Measurements from ENCODE around the gene PCSK9. TPM values are rescaled to one million over a fixed set of nuclear protein-coding genes. Genes with fewer than 3 reads are reported as not detected.

PCSK9 gene
- total and polyA plus RNA-seq, 2 of the 4 experiments (the other 2 are of a cell fraction): under 0.01 to 0.17 TPM

DNA sequence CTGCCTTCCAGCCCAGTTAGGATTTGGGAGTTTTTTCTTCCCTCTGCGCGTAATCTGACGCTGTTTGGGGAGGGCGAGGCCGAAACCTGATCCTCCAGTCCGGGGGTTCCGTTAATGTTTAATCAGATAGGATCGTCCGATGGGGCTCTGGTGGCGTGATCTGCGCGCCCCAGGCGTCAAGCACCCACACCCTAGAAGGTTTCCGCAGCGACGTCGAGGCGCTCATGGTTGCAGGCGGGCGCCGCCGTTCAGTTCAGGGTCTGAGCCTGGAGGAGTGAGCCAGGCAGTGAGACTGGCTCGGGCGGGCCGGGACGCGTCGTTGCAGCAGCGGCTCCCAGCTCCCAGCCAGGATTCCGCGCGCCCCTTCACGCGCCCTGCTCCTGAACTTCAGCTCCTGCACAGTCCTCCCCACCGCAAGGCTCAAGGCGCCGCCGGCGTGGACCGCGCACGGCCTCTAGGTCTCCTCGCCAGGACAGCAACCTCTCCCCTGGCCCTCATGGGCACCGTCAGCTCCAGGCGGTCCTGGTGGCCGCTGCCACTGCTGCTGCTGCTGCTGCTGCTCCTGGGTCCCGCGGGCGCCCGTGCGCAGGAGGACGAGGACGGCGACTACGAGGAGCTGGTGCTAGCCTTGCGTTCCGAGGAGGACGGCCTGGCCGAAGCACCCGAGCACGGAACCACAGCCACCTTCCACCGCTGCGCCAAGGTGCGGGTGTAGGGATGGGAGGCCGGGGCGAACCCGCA lies at the start of gene PCSK9 (continued):
- no peak for TF ChIP-seq MXI1 (IDR thresholded peaks at IDR 0.05; ENCODE audit: borderline replicate concordance, low read depth, low read length)
- TF ChIP-seq CEBPB (IDR thresholded peaks at IDR 0.05; ENCODE audit: low read depth, low read length): no peak
- no peak for TF ChIP-seq MAFK (IDR thresholded peaks at IDR 0.05; ENCODE audit: low read depth, low read length)

DNA sequence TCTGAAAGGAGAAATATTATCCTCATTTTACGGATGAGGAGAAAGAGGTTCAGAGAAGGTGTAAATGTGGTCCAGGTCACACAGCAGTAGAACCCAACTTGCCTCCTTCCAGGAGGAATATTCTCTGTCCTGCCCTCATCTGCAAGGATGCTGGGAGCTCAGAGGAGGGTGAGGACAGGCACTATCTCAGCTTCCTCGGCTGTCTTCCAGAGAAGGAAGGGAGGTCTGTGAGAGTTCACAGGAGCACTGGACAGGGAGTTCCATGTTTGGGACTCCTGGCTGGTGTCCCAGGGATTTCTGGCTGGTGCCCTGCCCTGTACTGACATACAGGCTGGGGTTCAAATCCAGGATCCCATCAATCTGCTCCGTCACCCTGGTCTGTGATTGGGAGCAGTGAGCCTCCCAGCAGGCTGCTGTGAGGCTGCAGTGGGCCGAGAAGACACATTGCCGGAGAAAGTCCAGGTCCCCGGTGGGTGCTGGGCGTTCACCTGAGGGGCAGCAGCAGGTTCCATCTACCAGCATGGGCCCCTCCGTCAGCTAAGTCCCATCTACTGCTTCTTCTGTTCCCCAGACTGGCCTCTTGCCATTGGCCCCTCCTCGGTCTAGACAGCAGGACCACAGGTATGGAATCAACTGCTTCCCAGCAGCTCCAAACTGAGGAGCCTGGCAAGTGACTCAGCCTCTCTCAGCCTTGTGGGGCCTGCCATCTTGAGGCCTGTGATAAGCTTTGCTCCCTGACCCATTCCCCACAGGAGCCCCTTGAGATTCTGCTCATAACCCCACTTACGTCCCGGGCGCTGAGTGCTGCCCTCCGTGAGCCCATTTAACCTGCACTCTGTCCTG lies 49.2 kb upstream of the PCSK9 start:
- H4K8ac ChIP-seq (ENCODE audit: low read depth in 2 of 2, low read length in 2 of 2): no peak overlapping the region
- H3K23ac ChIP-seq (ENCODE audit: low read depth, low read length): no peak overlapping the region
- intact Hi-C loops (cut with micrococcal nuclease): no loop called here
- 78% methylated on average over 8 of the region's 13 CpGs; no CpG with 5 or more reads in 1 of the 2 experiments for WGBS, 2 experiments (ENCODE audit: extremely low coverage in 2 of 2, insufficient read length in 1 of 2)
- TF ChIP-seq RFX5 (IDR thresholded peaks at IDR 0.05; ENCODE audit: low read depth, low read length) (no peak), CHD1 (IDR thresholded peaks at IDR 0.05; ENCODE audit: low read depth, low read length) (no peak), RAD21 (IDR thresholded peaks at IDR 0.05; ENCODE audit: low read length) (peak; percentile 24; the same call in 1 of the 2 replicates)
- TF ChIP-seq, protein P1, sequence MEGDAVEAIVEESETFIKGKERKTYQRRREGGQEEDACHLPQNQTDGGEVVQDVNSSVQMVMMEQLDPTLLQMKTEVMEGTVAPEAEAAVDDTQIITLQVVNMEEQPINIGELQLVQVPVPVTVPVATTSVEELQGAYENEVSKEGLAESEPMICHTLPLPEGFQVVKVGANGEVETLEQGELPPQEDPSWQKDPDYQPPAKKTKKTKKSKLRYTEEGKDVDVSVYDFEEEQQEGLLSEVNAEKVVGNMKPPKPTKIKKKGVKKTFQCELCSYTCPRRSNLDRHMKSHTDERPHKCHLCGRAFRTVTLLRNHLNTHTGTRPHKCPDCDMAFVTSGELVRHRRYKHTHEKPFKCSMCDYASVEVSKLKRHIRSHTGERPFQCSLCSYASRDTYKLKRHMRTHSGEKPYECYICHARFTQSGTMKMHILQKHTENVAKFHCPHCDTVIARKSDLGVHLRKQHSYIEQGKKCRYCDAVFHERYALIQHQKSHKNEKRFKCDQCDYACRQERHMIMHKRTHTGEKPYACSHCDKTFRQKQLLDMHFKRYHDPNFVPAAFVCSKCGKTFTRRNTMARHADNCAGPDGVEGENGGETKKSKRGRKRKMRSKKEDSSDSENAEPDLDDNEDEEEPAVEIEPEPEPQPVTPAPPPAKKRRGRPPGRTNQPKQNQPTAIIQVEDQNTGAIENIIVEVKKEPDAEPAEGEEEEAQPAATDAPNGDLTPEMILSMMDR (conservative IDR thresholded peaks at IDR 0.05; ENCODE audit: low read depth, low read length): peak; percentile 19; the same call in 1 of the 2 replicates
- no peak overlapping the region for H2AK9ac ChIP-seq (replicated peaks; ENCODE audit: low read depth, low read length, poor library complexity)
- H4K91ac ChIP-seq (ENCODE audit: insufficient read depth, low read depth, low read length): no peak overlapping the region
- no peak overlapping the region for H3K18ac ChIP-seq (ENCODE audit: low read depth, low read length)
- no peak overlapping the region for H4K5ac ChIP-seq (ENCODE audit: low read depth, low read length)
- peaks cover 43% of the 10 kb centered on the region for H3K27me3 ChIP-seq (ENCODE audit: control insufficient read depth, insufficient read depth, low read length)
- peak overlapping the region; percentile 41 for H2AFZ ChIP-seq (replicated peaks; ENCODE audit: low read length, poor library complexity)
- ChIA-PET POLR2A (ENCODE audit: unreplicated experiment) (no interaction called here), CTCF (interaction anchor here (0.6 to 2.2 kb wide), 3 partner anchors 11 to 40 kb away, joined by 3 to 9 read pairs (median 3); no protein-coding TSS in a partner anchor)
- ATAC-seq (ENCODE audit: low read depth) (no peak), DNase-seq (peak; percentile 23)
- dilution Hi-C loops (cut with HindIII; ENCODE audit: low sequenced_read_pairs, unreplicated experiment): no loop called here
- H3K56ac ChIP-seq (ENCODE audit: extremely low read depth, insufficient read depth, low read length): no peak overlapping the region
- H2BK120ac ChIP-seq (ENCODE audit: low read depth, low read length): no peak overlapping the region
- no peaks in the 10 kb centered on the region for H3K36me3 ChIP-seq (ENCODE audit: control insufficient read depth, insufficient read depth, low read length)
- H3K4me1 ChIP-seq (ENCODE audit: control insufficient read depth, insufficient read depth, low read length): peaks cover 4% of the 10 kb centered on the region; the same call in 1 of the 2 replicates
- H3K9me1 ChIP-seq (ENCODE audit: insufficient read depth, low read length): no peaks in the 10 kb centered on the region
- no peak overlapping the region for H3K9ac ChIP-seq (ENCODE audit: low read depth, low read length)
- no peak overlapping the region for H2BK20ac ChIP-seq (ENCODE audit: low read depth, low read length)
- H4K20me1 ChIP-seq (ENCODE audit: insufficient read depth, low read length): no peaks in the 10 kb centered on the region
- H3K4me3 ChIP-seq (ENCODE audit: insufficient read depth, low read depth, low read length): no peak overlapping the region
- in situ Hi-C loops (cut with MboI; ENCODE audit: low sequenced_read_pairs): no loop called here
- BruUV-seq (replicated peaks): no TSS peak
- no peaks in the 10 kb centered on the region for H3K79me1 ChIP-seq (ENCODE audit: low read depth in 1 of 2, low read length in 2 of 2)
- no peak overlapping the region for H3K4me2 ChIP-seq (ENCODE audit: low read depth, low read length)
- H2AK5ac ChIP-seq (ENCODE audit: low read depth, low read length): no peak overlapping the region
- no peak overlapping the region for H3K4ac ChIP-seq (ENCODE audit: low read depth, low read length)
- no peak overlapping the region for H3K27ac ChIP-seq (ENCODE audit: insufficient read depth, low read length)
- no peaks in the 10 kb centered on the region for H3K9me3 ChIP-seq (ENCODE audit: control insufficient read depth, insufficient read depth, low read length)
- no peak overlapping the region for H2BK15ac ChIP-seq (ENCODE audit: low read depth, low read length)
- no peak overlapping the region for H3K14ac ChIP-seq (replicated peaks; ENCODE audit: low read depth, low read length)
- no peak overlapping the region for H2BK5ac ChIP-seq (ENCODE audit: low read depth, low read length, poor library complexity, severe bottlenecking)

All from IMR-90 (cell line).